ENCODE measurements around the gene RETREG2. TPM values are rescaled to one million over a fixed set of nuclear protein-coding genes. Genes with fewer than 3 reads are reported as not detected.
A peak's percentile ranks its signal among the peaks of the same experiment; 100 is the strongest.

The RETREG2 gene
- total RNA-seq, 3 donors from 2014 or later (not counting 1 experiment from before 2014, with no cell fraction given), result 77.0 to 81.9 (median 79.0) TPM

DNA sequence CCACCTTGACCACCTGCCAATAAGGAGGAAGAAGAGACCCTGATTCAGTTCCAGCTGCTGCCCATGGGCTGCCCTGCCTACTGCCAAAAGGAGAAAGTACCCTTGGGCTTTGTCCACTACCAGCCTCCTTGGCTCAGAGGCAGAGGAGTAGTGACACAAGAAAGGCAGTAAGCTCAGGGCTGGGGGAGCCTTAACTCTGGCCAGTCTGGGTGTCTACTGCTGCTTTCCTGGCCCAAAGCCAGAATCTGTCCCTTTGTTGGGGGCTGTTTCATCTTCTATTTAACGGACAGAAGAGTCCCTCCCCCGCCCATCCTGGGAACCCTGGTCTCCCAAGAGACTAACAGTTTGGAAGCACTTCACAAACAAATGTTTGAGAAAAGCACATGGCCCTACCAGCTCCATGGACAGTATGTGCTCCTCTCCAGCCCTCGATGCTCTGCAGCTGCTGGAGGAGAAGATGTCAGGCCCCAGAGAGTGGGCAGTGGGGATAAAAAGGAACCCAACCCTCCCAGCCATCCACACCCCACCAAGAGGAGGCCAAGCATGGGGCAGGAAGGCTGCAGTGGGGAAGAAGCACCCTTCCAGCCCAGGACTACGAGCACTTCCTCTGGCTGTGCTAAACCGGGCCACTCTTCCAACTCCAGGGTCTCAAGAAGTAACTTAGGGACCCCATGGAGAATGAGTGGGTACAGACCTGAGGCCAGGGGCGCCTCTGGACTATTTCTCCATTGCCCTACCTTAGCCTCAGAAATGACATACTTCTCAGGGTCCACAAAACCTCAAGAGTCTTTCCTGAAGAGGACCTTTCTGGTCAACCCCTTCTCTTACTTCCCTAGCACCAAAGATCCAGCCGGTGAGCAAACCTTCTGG lies 50.2 kb downstream of the RETREG2 start:
- TF ChIP-seq, protein P1, sequence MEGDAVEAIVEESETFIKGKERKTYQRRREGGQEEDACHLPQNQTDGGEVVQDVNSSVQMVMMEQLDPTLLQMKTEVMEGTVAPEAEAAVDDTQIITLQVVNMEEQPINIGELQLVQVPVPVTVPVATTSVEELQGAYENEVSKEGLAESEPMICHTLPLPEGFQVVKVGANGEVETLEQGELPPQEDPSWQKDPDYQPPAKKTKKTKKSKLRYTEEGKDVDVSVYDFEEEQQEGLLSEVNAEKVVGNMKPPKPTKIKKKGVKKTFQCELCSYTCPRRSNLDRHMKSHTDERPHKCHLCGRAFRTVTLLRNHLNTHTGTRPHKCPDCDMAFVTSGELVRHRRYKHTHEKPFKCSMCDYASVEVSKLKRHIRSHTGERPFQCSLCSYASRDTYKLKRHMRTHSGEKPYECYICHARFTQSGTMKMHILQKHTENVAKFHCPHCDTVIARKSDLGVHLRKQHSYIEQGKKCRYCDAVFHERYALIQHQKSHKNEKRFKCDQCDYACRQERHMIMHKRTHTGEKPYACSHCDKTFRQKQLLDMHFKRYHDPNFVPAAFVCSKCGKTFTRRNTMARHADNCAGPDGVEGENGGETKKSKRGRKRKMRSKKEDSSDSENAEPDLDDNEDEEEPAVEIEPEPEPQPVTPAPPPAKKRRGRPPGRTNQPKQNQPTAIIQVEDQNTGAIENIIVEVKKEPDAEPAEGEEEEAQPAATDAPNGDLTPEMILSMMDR (IDR thresholded peaks at IDR 0.05), result no peak
- H3K27ac Mint-ChIP-seq, result peak overlapping the region; percentile 99
- H3K9me3 Mint-ChIP-seq, result no peaks in the 10 kb centered on the region
- 37% methylated on average over 6 of the region's 7 CpGs for WGBS (ENCODE audit: insufficient coverage)
- H3K4me3 Mint-ChIP-seq, result peak overlapping the region; percentile 100
- intact Hi-C loops (cut with micrococcal nuclease), result loop anchor here (2.0 kb wide), 1 partner anchor 17 kb away; the partner anchor contains the start of genes GLB1L and STK16
- peaks cover 37% of the 10 kb centered on the region for H3K4me1 ChIP-seq (ENCODE audit: control insufficient read depth, insufficient read depth, low read length)
- H3K27ac ChIP-seq (ENCODE audit: low read length), result peak overlapping the region; percentile 71
- no peaks in the 10 kb centered on the region for H3K27me3 Mint-ChIP-seq (ENCODE audit: low read depth in 2 of 2)
- peak overlapping the region; percentile 88 for H3K4me3 ChIP-seq (ENCODE audit: low read length)
- ATAC-seq (no peak), DNase-seq (no peak)
- H3K9me3 ChIP-seq (ENCODE audit: control insufficient read depth, insufficient read depth, low read length), result no peaks in the 10 kb centered on the region
- H3K36me3 ChIP-seq (ENCODE audit: control insufficient read depth, insufficient read depth, low read length), result peaks cover 46% of the 10 kb centered on the region
- H3K36me3 Mint-ChIP-seq, result peaks cover 9% of the 10 kb centered on the region
- H3K27me3 ChIP-seq (ENCODE audit: control insufficient read depth, insufficient read depth, low read length), result no peaks in the 10 kb centered on the region
- H3K4me1 Mint-ChIP-seq, result peaks cover 31 to 54% of the 10 kb centered on the region in 2 donors

DNA sequence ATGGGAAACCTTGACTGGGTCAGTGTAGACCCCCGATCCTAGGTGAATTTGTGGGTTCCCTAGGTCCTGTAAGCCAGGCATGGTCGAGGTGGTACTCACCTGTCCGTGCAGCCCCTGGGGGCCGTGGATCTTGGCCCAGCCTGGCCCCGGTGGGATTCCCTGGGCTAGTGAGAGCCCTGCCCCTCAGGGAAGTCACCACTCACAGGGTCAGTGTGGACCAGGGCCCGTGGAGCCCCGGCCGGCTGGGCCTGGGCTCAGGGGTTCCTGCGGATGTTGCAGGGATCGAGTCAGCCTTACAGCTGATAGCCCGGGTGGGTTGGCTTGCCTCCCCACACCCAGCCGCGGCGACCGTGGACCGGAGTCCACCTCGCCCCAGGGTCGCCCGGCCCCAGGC lies 50.8 kb downstream of the RETREG2 start:
- peaks cover 31 to 54% of the 10 kb centered on the region in 2 donors for H3K4me1 Mint-ChIP-seq

DNA sequence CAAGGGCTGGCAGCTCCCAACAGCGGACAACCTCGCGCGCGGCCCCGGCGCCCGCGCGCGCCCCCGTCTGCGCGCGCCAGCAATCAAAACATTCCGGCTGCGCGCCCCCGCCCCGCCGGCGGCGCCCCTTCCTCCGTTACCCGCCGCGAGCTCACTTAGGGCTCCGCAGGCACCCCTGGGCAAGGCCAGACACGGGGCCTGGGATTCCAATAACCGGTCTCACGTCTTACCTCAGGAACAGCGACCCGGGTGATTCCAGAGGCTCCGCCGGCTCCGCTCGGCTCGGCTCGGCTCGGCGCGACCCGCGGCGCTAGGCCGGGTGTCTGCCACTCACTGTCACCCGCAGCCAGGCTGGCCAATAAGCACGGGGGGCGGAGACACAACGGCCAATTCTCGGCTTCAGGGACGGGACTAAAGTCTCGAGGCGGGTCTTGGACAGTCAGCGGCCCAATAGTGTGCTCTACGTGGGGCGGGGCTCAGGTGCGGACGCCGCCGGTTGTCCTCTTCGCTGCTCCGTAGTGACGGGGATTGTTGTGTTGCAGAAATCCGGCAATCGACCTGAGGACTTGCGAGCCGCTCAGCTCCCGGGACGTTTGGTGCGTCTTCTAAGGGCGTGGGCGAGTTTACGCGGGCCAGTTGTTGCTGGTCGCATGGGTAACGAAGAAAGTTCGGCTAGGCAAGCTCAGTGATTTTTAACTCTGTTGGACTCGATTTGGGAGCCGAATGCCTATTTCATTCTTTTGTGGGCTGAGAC lies 51.4 kb downstream of the RETREG2 start, which contains the start of the genes ANKZF1 and ATG9A:
Gene ANKZF1, plus strand, starts transcription at position 502 of the 754 bp plus-strand sequence. CDS start 452 bp downstream, outside the sequence.
Gene ATG9A, minus strand, starts transcription at position 332 of the 754 bp plus-strand sequence. CDS start 1,612 bp downstream, outside the sequence.
- Histone ChIP-seq H3K4me3 (ENCODE audit: low read length) (peak within 1 kb of the TSS; percentile 88), H3K27ac (ENCODE audit: low read length) (peak within 1 kb of the TSS; percentile 88), H3K9me3 (ENCODE audit: control insufficient read depth, insufficient read depth, low read length) (no peaks in the 10 kb centered on the region), H3K4me1 (ENCODE audit: control insufficient read depth, insufficient read depth, low read length) (peaks cover 34% of the 10 kb centered on the region), H3K36me3 (ENCODE audit: control insufficient read depth, insufficient read depth, low read length) (peaks cover 46% of the 10 kb centered on the region), H3K27me3 (ENCODE audit: control insufficient read depth, insufficient read depth, low read length) (no peaks in the 10 kb centered on the region)
- ATAC-seq (peak; percentile 96 to 99 (median 97)), DNase-seq (peak; percentile 96 to 99)
- intact Hi-C loops (cut with micrococcal nuclease), result loop anchor here (1.0 to 2.0 kb wide), 6 partner anchors 10 to 66 kb away; partner anchors contain the start of genes DNAJB2, GLB1L, STK16 and TUBA4A
- no peaks in the 10 kb centered on the region for H3K27me3 Mint-ChIP-seq (ENCODE audit: low read depth in 2 of 2)
- H3K4me3 Mint-ChIP-seq, result peak within 1 kb of the TSS; percentile 100
- H3K27ac Mint-ChIP-seq, result peak within 1 kb of the TSS; percentile 99
- H3K36me3 Mint-ChIP-seq, result peaks cover 19% of the 10 kb centered on the region
- TF ChIP-seq, protein P1 (IDR thresholded peaks at IDR 0.05), result no peak
- H3K9me3 Mint-ChIP-seq, result no peaks in the 10 kb centered on the region
- peaks cover 31 to 54% of the 10 kb centered on the region in 2 donors for H3K4me1 Mint-ChIP-seq
- WGBS (ENCODE audit: insufficient coverage), result under 1% methylated on average over 80 of the region's 80 CpGs

More for the DNA sequence above, 50.8 kb downstream of the RETREG2 start:
- intact Hi-C loops (cut with micrococcal nuclease), result loop anchor here (1.0 to 2.0 kb wide), 6 partner anchors 10 to 66 kb away; partner anchors contain the start of genes DNAJB2, GLB1L, STK16 and TUBA4A
- Mint-ChIP-seq H3K4me3 (peak overlapping the region; percentile 100), H3K36me3 (peaks cover 14% of the 10 kb centered on the region), H3K27ac (peak overlapping the region; percentile 99), H3K27me3 (ENCODE audit: low read depth in 2 of 2) (no peaks in the 10 kb centered on the region), H3K9me3 (no peaks in the 10 kb centered on the region)
- Histone ChIP-seq H3K27ac (ENCODE audit: low read length) (peak overlapping the region; percentile 71), H3K4me3 (ENCODE audit: low read length) (peak overlapping the region; percentile 88), H3K9me3 (ENCODE audit: control insufficient read depth, insufficient read depth, low read length) (no peaks in the 10 kb centered on the region), H3K36me3 (ENCODE audit: control insufficient read depth, insufficient read depth, low read length) (peaks cover 46% of the 10 kb centered on the region), H3K27me3 (ENCODE audit: control insufficient read depth, insufficient read depth, low read length) (no peaks in the 10 kb centered on the region), H3K4me1 (ENCODE audit: control insufficient read depth, insufficient read depth, low read length) (peaks cover 37% of the 10 kb centered on the region)
- TF ChIP-seq, protein P1 (IDR thresholded peaks at IDR 0.05), result no peak
- ATAC-seq (no peak), DNase-seq (no peak)
- 1% methylated on average over 19 of the region's 19 CpGs for WGBS (ENCODE audit: insufficient coverage)
